ENCODE data around the gene TP53.

TP53 gene

GRCh38 chr17:7687072-7687907, at the start of gene TP53:
Gene TP53 (minus strand): TSS chr17:7687490. CDS start chr17:7676594, 10,896 bp downstream.
- peak; percentile 55 for DNase-seq

DNA sequence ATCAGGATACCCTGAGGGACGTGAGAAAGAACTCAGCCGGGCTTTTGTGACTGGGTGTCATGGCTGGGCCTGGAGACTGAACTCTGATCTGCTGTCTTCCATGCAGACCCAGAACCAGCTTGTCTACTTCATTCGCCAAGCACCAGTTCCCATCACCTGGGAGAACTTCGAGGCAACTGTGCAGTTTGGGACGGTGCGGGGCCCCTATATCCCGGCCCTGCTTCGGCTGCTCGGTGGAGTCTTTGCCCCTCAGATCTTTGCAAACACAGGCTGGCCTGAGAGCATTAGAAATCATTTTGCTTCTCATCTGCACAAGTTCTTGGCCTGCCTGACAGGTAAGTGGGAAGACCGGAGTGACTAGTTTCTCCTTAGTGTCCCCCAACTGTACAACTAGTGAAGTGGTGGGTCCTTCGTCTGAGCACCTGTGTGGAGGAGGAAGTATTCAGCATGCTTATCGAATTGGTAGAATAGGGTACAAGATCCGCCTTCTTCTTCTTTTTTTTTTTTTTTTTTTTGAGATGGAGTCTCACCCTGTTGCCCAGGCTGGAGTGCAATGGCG, 45.8 kb upstream of the TP53 start:
- no peak for DNase-seq

- no peak for DNase-seq
Measured at GRCh38 chr17:7729816-7730215, 42.5 kb upstream of the TP53 start.

DNA sequence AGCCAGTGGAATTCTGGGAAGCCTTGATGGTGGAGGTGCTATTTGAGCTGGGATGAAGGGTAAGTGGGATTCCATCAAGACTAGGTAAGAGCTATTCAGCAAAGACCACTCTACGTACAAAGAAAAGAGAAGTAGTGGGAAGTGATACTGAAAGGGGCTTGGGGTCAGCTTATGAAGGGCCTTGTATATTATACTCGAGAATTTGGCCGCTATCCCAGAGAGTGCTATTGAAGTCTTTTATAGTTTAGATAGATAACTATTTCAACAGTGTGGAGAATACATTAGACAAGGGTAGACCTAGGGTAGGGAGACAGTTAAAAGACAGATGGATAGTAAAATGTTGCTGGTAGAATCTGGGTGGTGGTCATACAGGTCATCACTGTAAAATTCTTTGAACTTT, 40.6 kb upstream of the TP53 start:
- DNase-seq, result no peak

DNA sequence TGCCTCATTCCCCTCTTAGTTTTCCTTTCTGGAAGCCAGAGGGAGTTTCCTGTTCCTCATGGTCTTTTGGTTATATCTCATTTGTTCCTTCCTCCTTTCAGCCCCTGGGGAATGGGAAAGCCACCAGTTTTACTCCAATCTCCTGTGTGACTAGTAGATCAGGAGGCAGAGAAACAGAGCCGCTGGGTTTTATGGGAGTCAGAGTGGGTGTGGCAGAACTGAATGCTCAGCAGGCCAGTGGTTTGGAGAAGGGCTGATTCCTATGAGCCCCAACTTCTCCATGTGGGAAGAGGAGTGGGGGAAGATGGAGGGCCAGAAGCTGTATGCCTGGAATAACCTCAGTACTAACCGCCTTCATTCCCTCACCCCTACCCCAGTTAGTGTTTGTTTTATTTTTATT, 34.3 kb upstream of the TP53 start:
- DNase-seq, result no peak

GRCh38 chr17:7720125-7720524, 32.8 kb upstream of the TP53 start:
- DNase-seq, result no peak

DNA sequence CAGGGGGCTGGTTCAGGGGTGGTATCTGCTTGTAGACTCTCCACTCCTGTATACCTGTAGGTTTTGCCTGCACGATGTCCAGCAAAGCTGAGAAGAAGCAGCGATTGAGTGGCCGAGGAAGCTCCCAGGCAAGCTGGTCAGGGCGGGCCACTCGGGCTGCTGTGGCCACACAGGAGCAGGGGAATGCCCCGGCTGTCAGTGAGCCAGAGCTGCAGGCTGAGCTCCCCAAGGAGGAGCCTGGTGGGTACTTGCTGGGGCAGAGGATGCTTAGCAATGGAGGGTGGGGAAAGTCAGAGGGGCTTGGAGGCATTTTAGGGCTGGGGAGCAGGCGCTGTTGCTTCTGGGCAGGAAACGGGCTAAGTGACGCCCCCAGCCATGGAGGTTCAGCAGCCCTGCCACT, 32.4 kb upstream of the TP53 start:
- DNase-seq, result no peak

DNA sequence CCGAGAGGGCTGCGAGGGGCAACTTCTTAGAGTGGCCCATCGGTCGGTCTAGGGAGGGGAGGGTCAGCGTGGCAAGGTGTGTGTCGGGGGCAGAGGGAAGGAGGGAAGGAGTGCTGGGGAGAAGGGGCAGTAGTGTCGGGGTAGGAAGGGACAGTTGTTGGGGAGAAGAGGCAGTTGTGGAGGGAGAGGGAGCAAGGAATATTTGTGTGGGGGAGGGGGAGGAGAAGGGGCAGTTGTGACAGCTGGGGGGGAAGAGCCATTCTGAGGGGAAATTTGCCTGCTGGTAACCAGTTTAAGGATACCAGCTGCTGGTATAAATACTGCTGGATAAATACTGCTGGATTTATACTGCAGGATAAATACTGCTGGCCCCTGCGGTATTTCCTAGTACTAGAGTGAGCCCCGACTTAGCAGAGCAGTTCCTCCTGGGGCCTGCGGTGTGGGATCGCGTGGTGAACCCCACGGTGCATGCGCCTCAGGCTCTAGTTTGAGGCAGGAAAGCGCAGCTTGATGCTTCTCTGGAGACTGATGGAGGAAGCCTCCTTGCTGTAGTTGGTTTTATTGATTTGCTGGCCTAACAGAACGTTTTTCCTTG, 30.6 kb upstream of the TP53 start:
- no peak for DNase-seq

- DNase-seq, result no peak
Measured at GRCh38 chr17:7716901-7717755, 29.8 kb upstream of the TP53 start, which contains the start of gene DNAH2. Gene DNAH2 (plus strand): TSS chr17:7717744. CDS start chr17:7719735, 1,991 bp downstream.

DNA sequence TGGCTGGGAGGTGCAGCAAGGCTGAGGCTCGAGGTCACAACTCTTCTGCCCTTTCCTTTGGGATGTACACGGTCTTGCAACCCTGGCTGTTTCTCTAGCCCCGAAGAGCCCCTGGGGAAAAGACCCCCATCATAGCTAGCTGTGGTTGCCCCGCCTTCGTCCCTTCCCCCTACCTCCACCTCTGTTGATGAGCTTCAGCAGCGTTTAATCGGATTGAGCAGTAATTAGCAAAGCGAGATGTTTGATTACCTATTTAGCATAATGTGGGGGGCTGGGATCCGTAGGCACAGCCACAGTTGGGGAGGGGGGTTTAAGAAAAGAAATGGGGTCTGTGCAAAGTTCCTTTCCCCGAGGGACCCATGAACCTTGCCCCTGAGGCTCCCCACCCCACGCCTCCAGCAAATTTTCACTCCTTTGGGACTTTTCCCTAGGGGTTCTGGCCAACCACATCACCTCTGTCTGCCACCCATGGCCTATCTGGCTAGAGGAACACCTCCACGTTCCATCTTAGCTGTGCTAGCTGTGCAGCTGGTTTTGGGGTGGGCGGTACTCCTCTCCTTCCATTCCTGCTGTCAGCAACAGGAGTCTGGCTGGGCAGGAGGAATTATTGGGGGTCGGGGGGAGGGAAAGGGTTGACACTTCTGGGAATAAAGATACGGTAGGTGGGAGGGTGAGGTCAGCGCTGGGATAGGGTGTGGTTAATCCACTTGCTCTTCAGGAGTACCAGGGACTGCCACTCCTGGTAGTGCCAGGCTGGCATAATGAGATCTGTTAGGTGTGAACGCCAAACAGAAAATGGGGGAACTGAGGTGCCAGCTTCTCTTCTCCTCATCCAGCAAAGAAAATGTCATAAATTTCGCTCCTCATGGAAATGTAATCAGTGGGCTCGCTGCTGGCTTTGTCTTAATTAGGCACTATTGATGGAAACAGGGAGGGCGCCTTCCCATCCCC, 28.9 kb upstream of the TP53 start:
- DNase-seq, result no peak

DNA sequence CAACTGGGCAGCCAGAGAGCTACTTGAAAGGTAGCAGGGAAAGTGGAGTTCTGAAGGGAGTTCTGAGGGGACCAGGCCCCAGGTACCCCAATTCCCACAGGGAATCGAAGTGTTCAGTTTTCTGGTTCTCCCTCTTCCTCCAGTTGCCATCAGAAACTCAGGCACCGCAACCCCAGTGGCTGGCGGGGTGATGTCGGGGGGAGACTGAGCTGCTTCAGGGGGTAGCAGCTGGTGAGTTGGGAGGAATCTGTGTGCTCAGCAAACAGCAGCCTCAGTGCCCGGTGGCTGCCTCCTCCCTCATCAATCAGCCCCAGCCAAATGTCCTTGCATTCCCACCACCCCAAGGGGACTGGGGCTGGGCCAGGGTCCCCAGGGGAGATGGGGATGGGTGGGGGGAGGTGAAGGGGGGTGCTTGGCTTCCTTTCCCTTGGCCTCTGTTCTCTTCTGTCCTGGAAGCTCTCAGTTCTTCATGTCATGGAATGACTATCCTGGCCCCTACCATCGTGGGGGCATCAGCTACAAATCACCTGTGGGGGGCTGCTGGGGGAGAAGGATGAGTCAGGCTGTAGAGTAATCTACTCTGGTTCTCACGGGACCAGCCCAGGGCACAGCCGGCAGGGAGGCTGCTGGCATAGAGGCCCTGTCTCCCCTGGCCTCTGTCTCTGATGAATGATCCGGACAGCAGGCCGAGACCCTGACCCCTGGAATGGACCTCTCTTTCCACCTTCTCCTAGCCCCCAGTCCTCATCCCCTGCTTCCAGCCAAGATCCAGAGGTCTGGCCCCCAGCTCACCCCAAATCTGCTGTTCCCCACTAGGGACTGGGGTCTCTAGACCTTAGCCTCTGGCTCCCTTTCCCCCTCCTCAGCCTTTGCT, 27.7 kb upstream of the TP53 start:
- no peak for DNase-seq

DNA sequence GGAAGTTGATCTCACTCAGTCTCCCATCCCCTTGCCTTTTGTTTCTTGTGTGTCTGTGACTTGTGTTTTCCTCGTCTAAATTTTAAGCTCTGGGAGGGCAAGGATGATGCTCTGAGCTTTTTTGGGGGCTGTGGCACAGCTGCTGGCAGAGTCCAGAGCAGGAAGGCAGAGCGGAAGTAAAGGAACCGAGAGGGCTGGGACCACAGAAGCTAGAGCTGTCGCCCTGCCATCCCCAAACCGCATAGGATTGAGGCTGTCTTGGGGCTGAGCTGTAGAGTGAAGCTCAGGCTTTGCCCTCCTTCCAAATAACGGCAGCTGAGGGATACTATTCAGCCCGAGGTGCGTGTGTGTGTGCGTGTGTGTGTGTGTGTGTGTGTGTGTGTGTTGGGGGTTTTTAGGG, 26.5 kb upstream of the TP53 start:
- DNase-seq, result no peak

DNA sequence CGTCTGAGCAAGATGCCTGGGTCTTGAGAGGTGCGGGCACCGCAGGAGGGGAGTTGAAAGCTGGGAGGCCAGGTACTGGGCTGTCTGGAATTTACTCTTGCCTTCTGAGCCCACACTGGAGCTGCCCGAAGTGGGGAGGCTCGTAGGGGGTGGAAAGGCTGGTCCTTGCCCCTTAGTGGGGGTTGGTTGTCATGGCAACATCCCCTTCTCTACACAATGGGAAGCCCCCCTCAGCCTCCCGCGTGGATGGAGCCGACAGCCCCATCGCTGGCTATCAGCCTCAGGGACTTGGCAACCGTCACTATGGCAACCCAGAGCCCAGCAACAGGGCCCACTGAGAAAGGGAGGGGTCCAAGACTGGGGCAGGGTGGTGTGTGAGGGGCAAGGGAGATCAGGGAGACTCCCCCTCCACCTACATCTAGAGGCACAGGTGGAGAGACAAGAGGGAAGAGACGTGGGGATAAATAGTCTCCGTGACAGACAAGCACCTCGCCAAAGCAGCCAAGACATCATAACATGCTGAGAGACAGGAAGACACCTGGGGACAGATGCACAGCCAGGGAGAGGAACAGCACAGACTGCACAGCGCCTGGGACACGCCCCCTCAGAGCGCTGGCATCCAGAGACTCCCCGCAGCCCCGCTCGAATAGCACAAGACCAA, 25.0 kb upstream of the TP53 start:
- DNase-seq, result no peak

GRCh38 chr17:7711051-7711755, 23.9 kb upstream of the TP53 start:
- no peak for DNase-seq

GRCh38 chr17:7710301-7710700, 23.0 kb upstream of the TP53 start:
- DNase-seq, result no peak

- no peak for DNase-seq
Measured at GRCh38 chr17:7709031-7709430, 21.7 kb upstream of the TP53 start.

GRCh38 chr17:7707858-7708750, 20.8 kb upstream of the TP53 start:
- no peak for DNase-seq

- no peak for DNase-seq
Measured at GRCh38 chr17:7707446-7707845, 20.2 kb upstream of the TP53 start.

Data from NCI-H2029 treated with DMSO at 0.1 percent for 48 hours (cell line).